Karpas-422 (cell line): Measurements from ENCODE around the gene NIPBL. TPM values are rescaled to one million over a fixed set of nuclear protein-coding genes. Genes with fewer than 3 reads are reported as not detected.

ENCODE experiments used
- DNase-seq: peaks from one replicate; pipeline ENCODE4 v3.0.0-alpha.2; 2015
- H2AFZ ChIP-seq: fragments of 200-600 bp; sonication (generic); 2 replicates; pipeline ENCODE4 v1.6.1; 2014; ENCODE audit warnings: antibody characterized with exemption, low read length, mixed read lengths
- H3K27ac ChIP-seq: fragments of 200-600 bp; sonication (generic); 2 replicates; pipeline ENCODE4 v1.5.1; 2014; ENCODE audit warnings: mild to moderate bottlenecking, low read length, moderate library complexity
- H3K27me3 ChIP-seq: fragments of 200-600 bp; sonication (generic); 2 replicates; pipeline ENCODE4 v1.6.1; 2014; ENCODE audit warnings: low read length, mixed read lengths
- H3K36me3 ChIP-seq: fragments of 200-600 bp; sonication (generic); 2 replicates; pipeline ENCODE4 v1.6.1; 2014; ENCODE audit warnings: low read length, mixed read lengths; ENCODE audit not compliant: insufficient read depth
- H3K4me1 ChIP-seq: fragments of 200-600 bp; sonication (generic); 2 replicates; pipeline ENCODE4 v1.6.1; 2014; ENCODE audit warnings: mild to moderate bottlenecking, low read length, mixed read lengths
- H3K4me2 ChIP-seq: fragments of 200-600 bp; sonication (generic); 2 replicates; pipeline ENCODE4 v1.6.1; 2014; ENCODE audit warnings: low read length, low read depth, mild to moderate bottlenecking; ENCODE audit not compliant: poor library complexity, severe bottlenecking
- H3K4me3 ChIP-seq: fragments of 200-600 bp; sonication (generic); 2 replicates; pipeline ENCODE4 v1.5.1; 2014; ENCODE audit warnings: mild to moderate bottlenecking, antibody characterized with exemption, low read length, mixed read lengths
- H3K79me2 ChIP-seq: fragments of 200-600 bp; sonication (generic); 2 replicates; pipeline ENCODE4 v1.6.1; 2014; ENCODE audit warnings: mild to moderate bottlenecking, low read length, mixed read lengths
- H3K9ac ChIP-seq: fragments of 200-600 bp; sonication (generic); 2 replicates; pipeline ENCODE4 v1.6.0; 2014; ENCODE audit warnings: low read length
- H3K9me2 ChIP-seq: fragments of 200-600 bp; sonication (generic), shearing (Covaris generic); replicated peaks from 2 replicates; pipeline ENCODE4 v1.6.0; 2014; ENCODE audit warnings: mild to moderate bottlenecking, low read length, moderate library complexity; ENCODE audit not compliant: insufficient read depth
- H3K9me3 ChIP-seq: fragments of 300-700, 200-600 bp; sonication (generic); 2 replicates; pipeline ENCODE4 v1.6.1; 2014; ENCODE audit warnings: low read length, mixed read lengths
- H4K20me1 ChIP-seq: fragments of 200-600 bp; sonication (generic); 2 replicates; pipeline ENCODE4 v1.6.1; 2014; ENCODE audit warnings: mild to moderate bottlenecking, antibody characterized with exemption, low read length, low read depth; ENCODE audit not compliant: insufficient read depth
- total RNA-seq: library from RNA; depleted of rRNA; stranded (reverse); fragments of >200 nt; shearing (Covaris generic); gene quantifications from 2 replicates; pipeline ENCODE4 v1.2.3, GENCODE V29; 2014; ENCODE audit warnings: low replicate concordance

The NIPBL gene
- total RNA-seq, 1 experiment from 2014 or later, result 65.9 TPM

GRCh38 chr5:36936309-36936708, 59.7 kb downstream of the NIPBL start:
- H4K20me1 ChIP-seq, result no peaks in the 10 kb centered on the region
- DNase-seq, result no peak
- H3K27me3 ChIP-seq, result no peaks in the 10 kb centered on the region
- H3K4me3 ChIP-seq, result no peak overlapping the region
- no peaks in the 10 kb centered on the region for H3K9me3 ChIP-seq
- H3K4me2 ChIP-seq, result no peak overlapping the region
- H2AFZ ChIP-seq, result no peak overlapping the region
- H3K9me2 ChIP-seq, result no peaks in the 10 kb centered on the region
- no peak overlapping the region for H3K27ac ChIP-seq
- H3K4me1 ChIP-seq, result no peaks in the 10 kb centered on the region
- H3K36me3 ChIP-seq, result no peaks in the 10 kb centered on the region
- no peak overlapping the region for H3K9ac ChIP-seq
- H3K79me2 ChIP-seq, result peaks cover 100% of the 10 kb centered on the region

GRCh38 chr5:36938129-36938528, 61.6 kb downstream of the NIPBL start:
- Histone ChIP-seq H2AFZ (no peak overlapping the region), H3K4me3 (no peak overlapping the region), H3K36me3 (no peaks in the 10 kb centered on the region), H3K79me2 (peaks cover 99% of the 10 kb centered on the region), H3K4me1 (no peaks in the 10 kb centered on the region), H3K27ac (no peak overlapping the region), H3K9me3 (no peaks in the 10 kb centered on the region), H3K9me2 (no peaks in the 10 kb centered on the region), H4K20me1 (no peaks in the 10 kb centered on the region), H3K9ac (no peak overlapping the region), H3K4me2 (no peak overlapping the region), H3K27me3 (no peaks in the 10 kb centered on the region)
- DNase-seq, result no peak

- Histone ChIP-seq H3K4me1 (peaks cover 4% of the 10 kb centered on the region), H2AFZ (no peak overlapping the region), H3K4me2 (no peak overlapping the region), H3K27ac (no peak overlapping the region), H3K9ac (no peak overlapping the region), H3K9me2 (no peaks in the 10 kb centered on the region), H3K9me3 (no peaks in the 10 kb centered on the region), H4K20me1 (no peaks in the 10 kb centered on the region), H3K36me3 (no peaks in the 10 kb centered on the region), H3K4me3 (no peak overlapping the region), H3K27me3 (no peaks in the 10 kb centered on the region), H3K79me2 (peaks cover 99% of the 10 kb centered on the region)
- DNase-seq, result no peak
Observed at GRCh38 chr5:36939969-36940858, 63.6 kb downstream of the NIPBL start.

GRCh38 chr5:36943584-36943983, 67.0 kb downstream of the NIPBL start:
- Histone ChIP-seq H3K4me2 (no peak overlapping the region), H2AFZ (no peak overlapping the region), H3K27ac (no peak overlapping the region), H4K20me1 (no peaks in the 10 kb centered on the region), H3K9ac (no peak overlapping the region), H3K79me2 (peaks cover 99% of the 10 kb centered on the region), H3K36me3 (no peaks in the 10 kb centered on the region), H3K4me3 (no peak overlapping the region), H3K27me3 (no peaks in the 10 kb centered on the region), H3K9me3 (no peaks in the 10 kb centered on the region), H3K4me1 (peaks cover 35% of the 10 kb centered on the region), H3K9me2 (no peaks in the 10 kb centered on the region)
- no peak for DNase-seq

- no peaks in the 10 kb centered on the region for H3K9me2 ChIP-seq
- no peaks in the 10 kb centered on the region for H3K27me3 ChIP-seq
- H3K9ac ChIP-seq, result no peak overlapping the region
- H3K4me2 ChIP-seq, result no peak overlapping the region
- no peaks in the 10 kb centered on the region for H3K9me3 ChIP-seq
- no peak for DNase-seq
- H4K20me1 ChIP-seq, result no peaks in the 10 kb centered on the region
- H3K79me2 ChIP-seq, result peaks cover 99% of the 10 kb centered on the region
- no peak overlapping the region for H2AFZ ChIP-seq
- H3K36me3 ChIP-seq, result no peaks in the 10 kb centered on the region
- H3K4me1 ChIP-seq, result peaks cover 39% of the 10 kb centered on the region
- H3K27ac ChIP-seq, result no peak overlapping the region
- H3K4me3 ChIP-seq, result no peak overlapping the region
Observed at GRCh38 chr5:36944024-36944423, 67.5 kb downstream of the NIPBL start.

GRCh38 chr5:36944607-36945225, 68.1 kb downstream of the NIPBL start:
- no peak overlapping the region for H3K4me3 ChIP-seq
- H3K79me2 ChIP-seq, result peaks cover 99% of the 10 kb centered on the region
- DNase-seq, result peak; percentile 92
- no peaks in the 10 kb centered on the region for H3K9me3 ChIP-seq
- no peak overlapping the region for H3K27ac ChIP-seq
- H3K9me2 ChIP-seq, result no peaks in the 10 kb centered on the region
- no peak overlapping the region for H3K9ac ChIP-seq
- H3K36me3 ChIP-seq, result no peaks in the 10 kb centered on the region
- H4K20me1 ChIP-seq, result no peaks in the 10 kb centered on the region
- H3K4me2 ChIP-seq, result no peak overlapping the region
- peaks cover 46% of the 10 kb centered on the region for H3K4me1 ChIP-seq
- no peaks in the 10 kb centered on the region for H3K27me3 ChIP-seq
- no peak overlapping the region for H2AFZ ChIP-seq

- no peaks in the 10 kb centered on the region for H3K9me2 ChIP-seq
- no peak overlapping the region for H3K4me2 ChIP-seq
- H2AFZ ChIP-seq, result no peak overlapping the region
- peaks cover 56% of the 10 kb centered on the region for H3K4me1 ChIP-seq
- no peak overlapping the region for H3K27ac ChIP-seq
- H3K79me2 ChIP-seq, result peaks cover 99% of the 10 kb centered on the region
- DNase-seq, result no peak
- no peak overlapping the region for H3K4me3 ChIP-seq
- H4K20me1 ChIP-seq, result no peaks in the 10 kb centered on the region
- no peaks in the 10 kb centered on the region for H3K27me3 ChIP-seq
- H3K36me3 ChIP-seq, result no peaks in the 10 kb centered on the region
- no peaks in the 10 kb centered on the region for H3K9me3 ChIP-seq
- H3K9ac ChIP-seq, result no peak overlapping the region
Observed at GRCh38 chr5:36945687-36946086, 69.1 kb downstream of the NIPBL start.

GRCh38 chr5:36946101-36946500, 69.5 kb downstream of the NIPBL start:
- no peaks in the 10 kb centered on the region for H3K36me3 ChIP-seq
- no peak overlapping the region for H3K4me3 ChIP-seq
- no peaks in the 10 kb centered on the region for H3K9me3 ChIP-seq
- H3K4me1 ChIP-seq, result peaks cover 60% of the 10 kb centered on the region
- peaks cover 99% of the 10 kb centered on the region for H3K79me2 ChIP-seq
- no peaks in the 10 kb centered on the region for H3K9me2 ChIP-seq
- no peak for DNase-seq
- no peaks in the 10 kb centered on the region for H4K20me1 ChIP-seq
- H3K27ac ChIP-seq, result no peak overlapping the region
- H3K4me2 ChIP-seq, result no peak overlapping the region
- H3K27me3 ChIP-seq, result no peaks in the 10 kb centered on the region
- H2AFZ ChIP-seq, result no peak overlapping the region
- no peak overlapping the region for H3K9ac ChIP-seq
